ENCODE data around the gene NUP62. TPM values are rescaled to one million over a fixed set of nuclear protein-coding genes. Genes with fewer than 3 reads are reported as not detected.

NUP62 gene
- total and polyA plus RNA-seq, 2 of the 4 experiments (the other 2 are of a cell fraction): 21.3 to 29.7 TPM

DNA sequence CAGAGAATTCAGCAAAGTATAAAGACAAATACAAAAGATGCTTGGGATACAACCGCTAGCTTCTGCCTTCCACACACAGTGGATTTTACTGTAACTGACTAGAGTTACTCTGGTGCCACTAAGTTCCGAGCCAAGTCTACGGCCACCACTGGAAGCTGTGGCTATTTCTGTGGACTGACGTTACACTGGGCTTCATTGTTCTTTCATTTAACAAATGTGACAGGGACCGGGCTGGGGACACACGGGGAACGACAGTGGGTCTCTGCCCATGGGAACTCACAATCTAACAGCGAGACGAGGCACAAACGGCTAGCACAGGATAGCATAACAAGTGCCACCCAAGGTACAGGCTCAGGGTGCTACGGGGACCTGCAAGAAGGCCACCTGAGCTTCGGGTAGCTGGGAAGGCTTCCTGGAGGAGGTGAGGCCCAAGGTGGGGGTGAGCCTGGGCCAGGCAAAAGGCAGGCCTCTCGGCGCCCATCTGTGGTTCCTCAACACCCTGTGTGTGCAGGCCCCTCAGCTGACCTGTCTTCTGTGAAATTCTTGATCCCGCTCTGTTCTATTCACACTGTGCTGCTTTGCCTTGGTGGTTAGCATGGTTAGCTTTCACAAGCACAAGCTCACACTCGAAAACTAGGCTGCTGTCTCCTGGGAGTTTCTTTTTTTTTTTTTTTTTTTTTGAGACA lies 22.3 kb downstream of the NUP62 start:
- peaks cover 7 to 52% of the 10 kb centered on the region in 2 experiments; a peak in 3 of 4 replicates for H3K79me1 ChIP-seq (ENCODE audit: low read depth in 1 of 2, low read length in 2 of 2)
- no peak overlapping the region for H3K23ac ChIP-seq (ENCODE audit: low read depth, low read length)
- no peak overlapping the region for H2AFZ ChIP-seq (replicated peaks; ENCODE audit: low read length, poor library complexity)
- no peak overlapping the region for H4K91ac ChIP-seq (ENCODE audit: insufficient read depth, low read depth, low read length)
- H2AK5ac ChIP-seq (ENCODE audit: low read depth, low read length): no peak overlapping the region
- no peak overlapping the region for H3K4me2 ChIP-seq (ENCODE audit: low read depth, low read length)
- POLR2A ChIA-PET (ENCODE audit: unreplicated experiment): no interaction called here
- H3K56ac ChIP-seq (ENCODE audit: extremely low read depth, insufficient read depth, low read length): no peak overlapping the region
- H3K9me3 ChIP-seq (ENCODE audit: control insufficient read depth, insufficient read depth, low read length): no peaks in the 10 kb centered on the region
- H2BK20ac ChIP-seq (ENCODE audit: low read depth, low read length): no peak overlapping the region
- CTCF ChIA-PET: no interaction called here
- H3K4ac ChIP-seq (ENCODE audit: low read depth, low read length): no peak overlapping the region
- no peak for DNase-seq
- H3K9me1 ChIP-seq (ENCODE audit: insufficient read depth, low read length): peaks cover 12% of the 10 kb centered on the region; the same call in 1 of the 2 replicates
- intact Hi-C loops (cut with micrococcal nuclease) (no loop called here), dilution Hi-C loops (cut with HindIII; ENCODE audit: low sequenced_read_pairs, unreplicated experiment) (no loop called here), in situ Hi-C loops (cut with MboI; ENCODE audit: low sequenced_read_pairs) (no loop called here)
- no peaks in the 10 kb centered on the region for H3K4me1 ChIP-seq (ENCODE audit: control insufficient read depth, insufficient read depth, low read length)
- H3K27me3 ChIP-seq (ENCODE audit: control insufficient read depth, insufficient read depth, low read length): no peaks in the 10 kb centered on the region
- no peak for ATAC-seq (ENCODE audit: low read depth)
- H3K27ac ChIP-seq (ENCODE audit: insufficient read depth, low read length): no peak overlapping the region
- H2BK120ac ChIP-seq (ENCODE audit: low read depth, low read length): no peak overlapping the region
- peaks cover 33% of the 10 kb centered on the region for H3K36me3 ChIP-seq (ENCODE audit: control insufficient read depth, insufficient read depth, low read length)
- H2BK15ac ChIP-seq (ENCODE audit: low read depth, low read length): no peak overlapping the region
- no peak overlapping the region for H2AK9ac ChIP-seq (replicated peaks; ENCODE audit: low read depth, low read length, poor library complexity)
- H3K4me3 ChIP-seq (ENCODE audit: insufficient read depth, low read depth, low read length): no peak overlapping the region
- TSS peak; percentile 58 for BruUV-seq (replicated peaks)
- WGBS, 2 experiments (ENCODE audit: extremely low coverage in 2 of 2, insufficient read length in 1 of 2): 98% methylated on average over 13 of the region's 16 CpGs; no CpG with 5 or more reads in 1 of the 2 experiments
- H3K18ac ChIP-seq (ENCODE audit: low read depth, low read length): no peak overlapping the region
- TF ChIP-seq MAFK (IDR thresholded peaks at IDR 0.05; ENCODE audit: low read depth, low read length) (no peak), POLR2A (IDR thresholded peaks at IDR 0.05; ENCODE audit: low read depth, low read length) (no peak), MAZ (IDR thresholded peaks at IDR 0.05; ENCODE audit: borderline replicate concordance, low read depth, low read length) (no peak), CEBPB (IDR thresholded peaks at IDR 0.05; ENCODE audit: low read depth, low read length) (no peak), RAD21 (IDR thresholded peaks at IDR 0.05; ENCODE audit: low read length) (no peak), BHLHE40 (IDR thresholded peaks at IDR 0.05; ENCODE audit: low read depth, low read length) (no peak), CHD1 (IDR thresholded peaks at IDR 0.05; ENCODE audit: low read depth, low read length) (no peak), NFE2L2 (IDR thresholded peaks at IDR 0.05; ENCODE audit: low read depth, low read length) (no peak), MXI1 (IDR thresholded peaks at IDR 0.05; ENCODE audit: borderline replicate concordance, low read depth, low read length) (no peak), FOS (IDR thresholded peaks at IDR 0.05; ENCODE audit: low read depth, low read length) (no peak)
- TF ChIP-seq, protein P1, sequence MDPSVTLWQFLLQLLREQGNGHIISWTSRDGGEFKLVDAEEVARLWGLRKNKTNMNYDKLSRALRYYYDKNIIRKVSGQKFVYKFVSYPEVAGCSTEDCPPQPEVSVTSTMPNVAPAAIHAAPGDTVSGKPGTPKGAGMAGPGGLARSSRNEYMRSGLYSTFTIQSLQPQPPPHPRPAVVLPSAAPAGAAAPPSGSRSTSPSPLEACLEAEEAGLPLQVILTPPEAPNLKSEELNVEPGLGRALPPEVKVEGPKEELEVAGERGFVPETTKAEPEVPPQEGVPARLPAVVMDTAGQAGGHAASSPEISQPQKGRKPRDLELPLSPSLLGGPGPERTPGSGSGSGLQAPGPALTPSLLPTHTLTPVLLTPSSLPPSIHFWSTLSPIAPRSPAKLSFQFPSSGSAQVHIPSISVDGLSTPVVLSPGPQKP (IDR thresholded peaks at IDR 0.05; ENCODE audit: borderline replicate concordance, low read depth, low read length): no peak
- TF ChIP-seq, protein P2, sequence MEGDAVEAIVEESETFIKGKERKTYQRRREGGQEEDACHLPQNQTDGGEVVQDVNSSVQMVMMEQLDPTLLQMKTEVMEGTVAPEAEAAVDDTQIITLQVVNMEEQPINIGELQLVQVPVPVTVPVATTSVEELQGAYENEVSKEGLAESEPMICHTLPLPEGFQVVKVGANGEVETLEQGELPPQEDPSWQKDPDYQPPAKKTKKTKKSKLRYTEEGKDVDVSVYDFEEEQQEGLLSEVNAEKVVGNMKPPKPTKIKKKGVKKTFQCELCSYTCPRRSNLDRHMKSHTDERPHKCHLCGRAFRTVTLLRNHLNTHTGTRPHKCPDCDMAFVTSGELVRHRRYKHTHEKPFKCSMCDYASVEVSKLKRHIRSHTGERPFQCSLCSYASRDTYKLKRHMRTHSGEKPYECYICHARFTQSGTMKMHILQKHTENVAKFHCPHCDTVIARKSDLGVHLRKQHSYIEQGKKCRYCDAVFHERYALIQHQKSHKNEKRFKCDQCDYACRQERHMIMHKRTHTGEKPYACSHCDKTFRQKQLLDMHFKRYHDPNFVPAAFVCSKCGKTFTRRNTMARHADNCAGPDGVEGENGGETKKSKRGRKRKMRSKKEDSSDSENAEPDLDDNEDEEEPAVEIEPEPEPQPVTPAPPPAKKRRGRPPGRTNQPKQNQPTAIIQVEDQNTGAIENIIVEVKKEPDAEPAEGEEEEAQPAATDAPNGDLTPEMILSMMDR (conservative IDR thresholded peaks at IDR 0.05; ENCODE audit: low read depth, low read length): no peak
- TF ChIP-seq, protein P3, sequence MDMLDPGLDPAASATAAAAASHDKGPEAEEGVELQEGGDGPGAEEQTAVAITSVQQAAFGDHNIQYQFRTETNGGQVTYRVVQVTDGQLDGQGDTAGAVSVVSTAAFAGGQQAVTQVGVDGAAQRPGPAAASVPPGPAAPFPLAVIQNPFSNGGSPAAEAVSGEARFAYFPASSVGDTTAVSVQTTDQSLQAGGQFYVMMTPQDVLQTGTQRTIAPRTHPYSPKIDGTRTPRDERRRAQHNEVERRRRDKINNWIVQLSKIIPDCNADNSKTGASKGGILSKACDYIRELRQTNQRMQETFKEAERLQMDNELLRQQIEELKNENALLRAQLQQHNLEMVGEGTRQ (IDR thresholded peaks at IDR 0.05; ENCODE audit: low read depth, low read length): no peak
- no peak overlapping the region for H3K14ac ChIP-seq (replicated peaks; ENCODE audit: low read depth, low read length)
- no peak overlapping the region for H4K5ac ChIP-seq (ENCODE audit: low read depth, low read length)
- no peak overlapping the region for H2BK5ac ChIP-seq (ENCODE audit: low read depth, low read length, poor library complexity, severe bottlenecking)
- H3K9ac ChIP-seq (ENCODE audit: low read depth, low read length): no peak overlapping the region
- H4K20me1 ChIP-seq (ENCODE audit: insufficient read depth, low read length): peaks cover 25% of the 10 kb centered on the region
- H4K8ac ChIP-seq (ENCODE audit: low read depth in 2 of 2, low read length in 2 of 2): no peak overlapping the region
